Liver (tissue), 3 donors: ENCODE results near the gene WIF1.

Experiments used
- CTCF ChIP-seq: fragments of 150-350 bp; IDR thresholded peaks from 2 replicates; pipeline ENCODE4 v1.5.1; 2017; ENCODE audit warnings: improper control_type of control experiment, low read depth, low read length; ENCODE audit not compliant: missing input control
- EGR1 ChIP-seq, 2 donors: IDR thresholded peaks; 2 replicates each; pipeline ENCODE4 v1.6.1; 2016 to 2018; ENCODE audit warnings: antibody characterized with exemption in 2 of 2, low read depth in 2 of 2
- RAD21 ChIP-seq, 2 donors: IDR thresholded peaks; 2 replicates each; pipeline ENCODE4 v1.6.1; 2016; ENCODE audit warnings: antibody characterized with exemption in 2 of 2, mild to moderate bottlenecking in 2 of 2
- donor health status: healthy.
- donor health status: healthy.

DNA sequence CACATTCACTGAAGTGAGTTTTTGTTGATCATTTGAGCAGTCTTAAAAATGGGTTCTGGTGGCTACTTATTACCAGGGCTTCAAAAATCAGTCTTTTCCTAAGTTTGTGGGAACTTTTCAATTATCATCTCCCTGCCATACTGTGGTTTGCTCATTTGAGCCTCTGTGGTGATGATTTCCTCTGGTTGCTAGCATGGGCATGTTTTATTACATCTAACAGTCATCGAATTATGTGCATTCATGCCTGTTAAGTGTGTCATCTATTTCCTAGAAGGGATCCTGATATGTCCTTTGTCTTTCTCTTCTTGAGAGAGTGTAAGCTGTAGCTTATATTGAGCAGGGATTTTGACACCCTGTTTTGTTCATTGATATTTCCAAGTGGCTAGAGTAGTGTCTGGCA is 116.8 kb downstream of the WIF1 start:
- TF ChIP-seq EGR1 (IDR thresholded peaks at IDR 0.05; ENCODE audit: low read depth in 2 of 2) (no peak), CTCF (no peak), RAD21 (IDR thresholded peaks at IDR 0.05) (no peak)
